ENCODE measurements around the gene DGKG.

DGKG gene

DNA sequence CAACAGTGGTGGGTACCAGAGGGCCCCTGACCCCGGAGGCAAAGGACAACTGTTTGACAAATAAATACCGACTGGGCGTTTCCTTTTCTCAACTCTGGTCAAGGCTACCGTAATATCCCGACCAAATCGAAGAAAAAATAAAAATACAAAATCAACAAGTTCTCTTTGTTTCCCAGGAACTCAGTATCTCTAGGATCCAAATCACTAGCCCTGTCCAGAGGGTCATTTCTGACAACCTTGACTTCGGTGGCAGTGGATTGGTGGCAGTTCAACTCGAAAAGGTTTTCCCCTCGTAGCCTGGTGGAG lies 456 bp upstream of the DGKG start:
- no peak for TF ChIP-seq JUND (IDR thresholded peaks at IDR 0.05; ENCODE audit: low read depth)
- in situ Hi-C loops (cut with HindIII; ENCODE audit: low pct_unique_long_range_greater_than_20kb, low sequenced_read_pairs), result no loop called here
- peak in 1 of 2 experiments; percentile 45 for DNase-seq (ENCODE audit: low read depth in 1 of 2, low spot score in 1 of 2)

GRCh38 chr3:186361246-186361761 lies 730 bp downstream of the DGKG start:
- DNase-seq (ENCODE audit: low read depth in 1 of 2, low spot score in 1 of 2), result no peak
- in situ Hi-C loops (cut with HindIII; ENCODE audit: low pct_unique_long_range_greater_than_20kb, low sequenced_read_pairs), result no loop called here
- TF ChIP-seq JUND (IDR thresholded peaks at IDR 0.05; ENCODE audit: low read depth), result no peak

GRCh38 chr3:186360779-186361178 lies 1.3 kb downstream of the DGKG start:
- DNase-seq (ENCODE audit: low read depth in 1 of 2, low spot score in 1 of 2), result no peak
- in situ Hi-C loops (cut with HindIII; ENCODE audit: low pct_unique_long_range_greater_than_20kb, low sequenced_read_pairs), result no loop called here
- no peak for TF ChIP-seq JUND (IDR thresholded peaks at IDR 0.05; ENCODE audit: low read depth)

DNA sequence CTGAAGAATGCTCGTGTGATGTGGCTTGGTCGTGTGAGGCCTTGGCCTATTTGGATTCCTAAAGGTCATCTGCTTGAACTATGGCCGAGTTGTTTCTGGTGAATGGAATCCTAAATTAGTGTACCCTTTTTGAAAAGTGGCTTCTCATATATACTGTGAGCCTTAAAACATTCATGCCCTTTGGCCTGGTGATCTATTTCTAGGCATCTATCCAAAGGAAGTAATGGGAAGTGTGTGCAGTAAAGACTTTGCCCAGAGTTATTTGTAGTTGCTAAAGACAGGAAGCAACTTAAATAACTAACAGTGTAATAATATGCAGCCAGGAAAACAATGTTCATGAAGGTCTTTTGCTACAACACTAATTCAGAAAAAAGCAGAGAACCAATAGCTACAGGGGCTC lies 3.0 kb downstream of the DGKG start:
- in situ Hi-C loops (cut with HindIII; ENCODE audit: low pct_unique_long_range_greater_than_20kb, low sequenced_read_pairs), result no loop called here
- no peak for DNase-seq (ENCODE audit: low read depth in 1 of 2, low spot score in 1 of 2)
- TF ChIP-seq JUND (IDR thresholded peaks at IDR 0.05; ENCODE audit: low read depth), result no peak

- TF ChIP-seq JUND (IDR thresholded peaks at IDR 0.05; ENCODE audit: low read depth), result no peak
- DNase-seq (ENCODE audit: low read depth in 1 of 2, low spot score in 1 of 2), result no peak
- in situ Hi-C loops (cut with HindIII; ENCODE audit: low pct_unique_long_range_greater_than_20kb, low sequenced_read_pairs), result no loop called here
Observed at GRCh38 chr3:186356152-186356551, 5.9 kb downstream of the DGKG start.

GRCh38 chr3:186354100-186354499 lies 7.9 kb downstream of the DGKG start:
- no peak for DNase-seq (ENCODE audit: low read depth in 1 of 2, low spot score in 1 of 2)
- TF ChIP-seq JUND (IDR thresholded peaks at IDR 0.05; ENCODE audit: low read depth), result no peak
- in situ Hi-C loops (cut with HindIII; ENCODE audit: low pct_unique_long_range_greater_than_20kb, low sequenced_read_pairs), result no loop called here

DNA sequence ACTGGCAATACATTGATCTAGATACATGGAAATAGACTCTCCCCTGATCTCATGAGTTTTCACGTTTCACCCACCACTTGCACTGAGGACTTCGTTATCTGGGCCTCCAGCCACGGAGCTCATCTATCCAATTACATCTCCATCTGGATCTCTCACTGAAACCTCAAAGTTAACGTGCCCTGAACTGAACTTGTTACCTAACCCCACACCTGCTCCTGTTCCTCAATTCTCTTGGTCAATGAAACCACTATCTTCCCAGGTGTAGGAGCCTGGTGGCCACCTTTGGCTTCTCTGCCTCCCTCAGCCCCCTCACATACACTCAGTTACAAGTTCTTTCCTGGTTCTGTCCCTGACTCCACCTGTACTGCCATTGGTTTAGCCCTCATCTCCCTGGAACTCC lies 9.7 kb downstream of the DGKG start:
- TF ChIP-seq JUND (IDR thresholded peaks at IDR 0.05; ENCODE audit: low read depth), result no peak
- in situ Hi-C loops (cut with HindIII; ENCODE audit: low pct_unique_long_range_greater_than_20kb, low sequenced_read_pairs), result no loop called here
- DNase-seq (ENCODE audit: low read depth in 1 of 2, low spot score in 1 of 2), result no peak

GRCh38 chr3:186342197-186342596 lies 19.8 kb downstream of the DGKG start:
- no peak for DNase-seq (ENCODE audit: low read depth in 1 of 2, low spot score in 1 of 2)
- TF ChIP-seq JUND (IDR thresholded peaks at IDR 0.05; ENCODE audit: low read depth), result no peak
- in situ Hi-C loops (cut with HindIII; ENCODE audit: low pct_unique_long_range_greater_than_20kb, low sequenced_read_pairs), result no loop called here

GRCh38 chr3:186340204-186340603 lies 21.8 kb downstream of the DGKG start:
- in situ Hi-C loops (cut with HindIII; ENCODE audit: low pct_unique_long_range_greater_than_20kb, low sequenced_read_pairs), result no loop called here
- no peak for DNase-seq (ENCODE audit: low read depth in 1 of 2, low spot score in 1 of 2)
- TF ChIP-seq JUND (IDR thresholded peaks at IDR 0.05; ENCODE audit: low read depth), result no peak

GRCh38 chr3:186339180-186339918 lies 22.7 kb downstream of the DGKG start:
- no peak for DNase-seq (ENCODE audit: low read depth in 1 of 2, low spot score in 1 of 2)
- in situ Hi-C loops (cut with HindIII; ENCODE audit: low pct_unique_long_range_greater_than_20kb, low sequenced_read_pairs), result no loop called here
- TF ChIP-seq JUND (IDR thresholded peaks at IDR 0.05; ENCODE audit: low read depth), result no peak

GRCh38 chr3:186333256-186333655 lies 28.8 kb downstream of the DGKG start:
- in situ Hi-C loops (cut with HindIII; ENCODE audit: low pct_unique_long_range_greater_than_20kb, low sequenced_read_pairs), result no loop called here
- TF ChIP-seq JUND (IDR thresholded peaks at IDR 0.05; ENCODE audit: low read depth), result no peak
- no peak for DNase-seq (ENCODE audit: low read depth in 1 of 2, low spot score in 1 of 2)

- no peak for TF ChIP-seq JUND (IDR thresholded peaks at IDR 0.05; ENCODE audit: low read depth)
- DNase-seq (ENCODE audit: low read depth in 1 of 2, low spot score in 1 of 2), result no peak
- in situ Hi-C loops (cut with HindIII; ENCODE audit: low pct_unique_long_range_greater_than_20kb, low sequenced_read_pairs), result no loop called here
Observed at GRCh38 chr3:186330772-186331460, 31.1 kb downstream of the DGKG start.

- DNase-seq (ENCODE audit: low read depth in 1 of 2, low spot score in 1 of 2), result no peak
- in situ Hi-C loops (cut with HindIII; ENCODE audit: low pct_unique_long_range_greater_than_20kb, low sequenced_read_pairs), result no loop called here
- no peak for TF ChIP-seq JUND (IDR thresholded peaks at IDR 0.05; ENCODE audit: low read depth)
Observed at GRCh38 chr3:186329589-186329988, 32.4 kb downstream of the DGKG start.

All from T47D (cell line).